ENCODE measurements around the gene MYO1A. TPM values are rescaled to one million over a fixed set of nuclear protein-coding genes. Genes with fewer than 3 reads are reported as not detected.

The MYO1A gene
- total and polyA plus RNA-seq, 10 of the 15 experiments (the other 5 are each of a cell fraction or from before 2014, with no cell fraction given): 0.01 to 0.34 (median 0.15) TPM; not detected in 2

DNA sequence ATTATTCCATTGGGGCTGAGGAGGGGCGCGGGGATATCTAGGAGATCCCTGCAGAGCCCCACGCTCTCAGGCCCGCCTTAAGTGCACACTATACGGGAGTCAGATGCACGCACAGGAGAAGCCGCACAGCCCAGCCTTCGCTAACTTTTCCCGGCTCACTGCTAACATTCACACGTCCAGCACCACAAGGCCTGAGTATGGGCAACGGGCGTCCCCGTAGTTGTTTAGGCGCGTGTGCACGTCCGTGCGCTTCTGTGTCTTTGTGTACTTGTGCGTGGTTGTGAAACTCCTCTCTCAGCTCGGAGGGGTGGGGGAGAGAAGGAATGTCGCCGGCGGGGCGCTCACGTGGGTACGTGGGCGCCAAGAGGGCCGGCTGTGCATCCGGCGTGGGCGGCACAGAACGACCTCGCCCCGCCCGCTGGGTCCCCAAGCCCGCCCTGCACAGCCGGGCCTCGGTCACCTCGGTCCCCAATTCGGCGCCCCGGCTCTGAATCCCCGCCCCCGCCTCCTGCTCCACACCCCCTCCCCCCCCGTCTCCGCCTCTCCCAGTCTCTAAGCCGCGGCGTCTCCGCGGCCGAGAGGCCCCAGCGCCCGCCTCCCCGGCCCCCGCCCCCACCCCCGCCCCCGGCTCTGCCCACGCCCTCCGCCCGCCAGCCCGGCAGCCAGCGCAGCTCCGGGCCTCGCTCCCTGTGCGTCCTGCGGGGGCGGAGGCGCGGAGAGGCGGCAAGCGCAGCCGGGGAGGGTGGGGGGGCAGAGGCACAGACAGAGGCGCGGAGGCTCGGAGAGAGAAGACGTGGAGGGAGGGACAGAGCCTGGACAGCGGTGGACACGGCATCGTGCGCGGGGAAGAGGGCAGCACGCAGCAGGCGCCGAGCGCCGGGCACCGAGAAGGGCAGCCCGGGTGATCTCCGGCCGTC, 38.7 kb upstream of the MYO1A start, which contains the start of gene NAB2 (continued):
- TF ChIP-seq, protein P1, sequence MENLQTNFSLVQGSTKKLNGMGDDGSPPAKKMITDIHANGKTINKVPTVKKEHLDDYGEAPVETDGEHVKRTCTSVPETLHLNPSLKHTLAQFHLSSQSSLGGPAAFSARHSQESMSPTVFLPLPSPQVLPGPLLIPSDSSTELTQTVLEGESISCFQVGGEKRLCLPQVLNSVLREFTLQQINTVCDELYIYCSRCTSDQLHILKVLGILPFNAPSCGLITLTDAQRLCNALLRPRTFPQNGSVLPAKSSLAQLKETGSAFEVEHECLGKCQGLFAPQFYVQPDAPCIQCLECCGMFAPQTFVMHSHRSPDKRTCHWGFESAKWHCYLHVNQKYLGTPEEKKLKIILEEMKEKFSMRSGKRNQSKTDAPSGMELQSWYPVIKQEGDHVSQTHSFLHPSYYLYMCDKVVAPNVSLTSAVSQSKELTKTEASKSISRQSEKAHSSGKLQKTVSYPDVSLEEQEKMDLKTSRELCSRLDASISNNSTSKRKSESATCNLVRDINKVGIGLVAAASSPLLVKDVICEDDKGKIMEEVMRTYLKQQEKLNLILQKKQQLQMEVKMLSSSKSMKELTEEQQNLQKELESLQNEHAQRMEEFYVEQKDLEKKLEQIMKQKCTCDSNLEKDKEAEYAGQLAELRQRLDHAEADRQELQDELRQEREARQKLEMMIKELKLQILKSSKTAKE (IDR thresholded peaks at IDR 0.05; ENCODE audit: low read depth, poor library complexity, severe bottlenecking): peak; percentile 34
- TF ChIP-seq HDGF (IDR thresholded peaks at IDR 0.05): 0 out of 2 replicates have a peak, but pooled peaks have one; percentile 14
- no peak for TF ChIP-seq IRF3 (IDR thresholded peaks at IDR 0.05)
- TF ChIP-seq USF2 (IDR thresholded peaks at IDR 0.05; ENCODE audit: borderline replicate concordance, low read depth, low read length): peak; percentile 62
- 0 out of 2 replicates have a peak, but pooled peaks have one; percentile 20 for TF ChIP-seq TARDBP (IDR thresholded peaks at IDR 0.05; ENCODE audit: borderline replicate concordance)
- TF ChIP-seq TAF1 (IDR thresholded peaks at IDR 0.05; ENCODE audit: borderline replicate concordance, low read depth, low read length): peak; percentile 71
- no peak; the same call in 1 of the 2 replicates for TF ChIP-seq PKNOX1 (IDR thresholded peaks at IDR 0.05)
- TF ChIP-seq JUNB (IDR thresholded peaks at IDR 0.05): no peak
- no peak for TF ChIP-seq NFYA (IDR thresholded peaks at IDR 0.05; ENCODE audit: borderline replicate concordance, low read depth, low read length)
- TF ChIP-seq CBFB (IDR thresholded peaks at IDR 0.05; ENCODE audit: low read depth): peak; percentile 28; the same call in 1 of the 2 replicates
- no peak for TF ChIP-seq PAX8 (IDR thresholded peaks at IDR 0.05)
- no peak for TF ChIP-seq CBX3 (IDR thresholded peaks at IDR 0.05; ENCODE audit: borderline replicate concordance, low read depth)
- peak; percentile 70; the same call in 1 of the 2 replicates for TF ChIP-seq SMARCA5 (IDR thresholded peaks at IDR 0.05)
- TF ChIP-seq POLR2AphosphoS2 (IDR thresholded peaks at IDR 0.05; ENCODE audit: low read depth, low read length): no peak
- TF ChIP-seq NFXL1 (IDR thresholded peaks at IDR 0.05; ENCODE audit: borderline replicate concordance): no peak
- TF ChIP-seq BMI1 (IDR thresholded peaks at IDR 0.05; ENCODE audit: borderline replicate concordance): no peak
- no peak for TF ChIP-seq RELA (IDR thresholded peaks at IDR 0.05; ENCODE audit: borderline replicate concordance, partially characterized antibody)
- TF ChIP-seq, protein P2, sequence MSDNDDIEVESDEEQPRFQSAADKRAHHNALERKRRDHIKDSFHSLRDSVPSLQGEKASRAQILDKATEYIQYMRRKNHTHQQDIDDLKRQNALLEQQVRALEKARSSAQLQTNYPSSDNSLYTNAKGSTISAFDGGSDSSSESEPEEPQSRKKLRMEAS (IDR thresholded peaks at IDR 0.05; ENCODE audit: low read depth, low read length): peak; percentile 92
- TF ChIP-seq NFIC (IDR thresholded peaks at IDR 0.05; ENCODE audit: low read depth, low read length): no peak
- TF ChIP-seq CBX5 (IDR thresholded peaks at IDR 0.05; ENCODE audit: low read depth): no peak
- TF ChIP-seq NBN (IDR thresholded peaks at IDR 0.05): peak; percentile 66; the same call in 1 of the 2 replicates
- peak; percentile 51; the same call in 1 of the 2 replicates for TF ChIP-seq MEF2A (IDR thresholded peaks at IDR 0.05; ENCODE audit: insufficient read depth, low read depth, low read length)

Data from GM12878 (cell line).